IPS-18a (cell line): ENCODE measurements around the gene TACR2.

Experiments used
- H3K27ac ChIP-seq: one replicate; pipeline ENCODE4 v1.5.1; 2013; ENCODE audit warnings: low read length
- H3K27me3 ChIP-seq: one replicate; pipeline ENCODE4 v1.6.1; 2013; ENCODE audit warnings: mild to moderate bottlenecking, low read length; ENCODE audit not compliant: control insufficient read depth, insufficient read depth
- H3K36me3 ChIP-seq: one replicate; pipeline ENCODE4 v1.6.1; 2013; ENCODE audit warnings: low read depth, low read length; ENCODE audit not compliant: control insufficient read depth
- H3K4me1 ChIP-seq: one replicate; pipeline ENCODE4 v1.6.1; 2013; ENCODE audit warnings: low read depth, low read length; ENCODE audit not compliant: control insufficient read depth
- H3K4me3 ChIP-seq: one replicate; pipeline ENCODE4 v1.5.1; 2013; ENCODE audit warnings: low read length
- H3K9ac ChIP-seq: one replicate; pipeline ENCODE4 v1.6.1; 2013; ENCODE audit warnings: mild to moderate bottlenecking, low read length, moderate library complexity
- H3K9me3 ChIP-seq: one replicate; pipeline ENCODE4 v1.6.1; 2013; ENCODE audit warnings: low read depth, low read length; ENCODE audit not compliant: control insufficient read depth

Gene TACR2

GRCh38 chr10:69446650-69447151, 30.0 kb upstream of the TACR2 start:
- no peaks in the 10 kb centered on the region for H3K4me1 ChIP-seq
- no peak overlapping the region for H3K27ac ChIP-seq
- peaks cover 3% of the 10 kb centered on the region for H3K27me3 ChIP-seq
- no peaks in the 10 kb centered on the region for H3K36me3 ChIP-seq
- H3K9ac ChIP-seq, result no peak overlapping the region
- no peaks in the 10 kb centered on the region for H3K9me3 ChIP-seq
- H3K4me3 ChIP-seq, result no peak overlapping the region

GRCh38 chr10:69446229-69446628, 29.5 kb upstream of the TACR2 start:
- H3K4me1 ChIP-seq, result no peaks in the 10 kb centered on the region
- H3K9me3 ChIP-seq, result no peaks in the 10 kb centered on the region
- H3K9ac ChIP-seq, result no peak overlapping the region
- no peaks in the 10 kb centered on the region for H3K27me3 ChIP-seq
- H3K4me3 ChIP-seq, result no peak overlapping the region
- H3K36me3 ChIP-seq, result no peaks in the 10 kb centered on the region
- no peak overlapping the region for H3K27ac ChIP-seq

- Histone ChIP-seq H3K4me3 (no peak overlapping the region), H3K27ac (no peak overlapping the region), H3K27me3 (no peaks in the 10 kb centered on the region), H3K9me3 (no peaks in the 10 kb centered on the region), H3K4me1 (no peaks in the 10 kb centered on the region), H3K9ac (no peak overlapping the region), H3K36me3 (no peaks in the 10 kb centered on the region)
These were observed 28.3 kb upstream of the TACR2 start for GRCh38 chr10:69445041-69445440.

GRCh38 chr10:69443354-69443753, 26.6 kb upstream of the TACR2 start:
- no peak overlapping the region for H3K9ac ChIP-seq
- H3K4me1 ChIP-seq, result no peaks in the 10 kb centered on the region
- no peak overlapping the region for H3K27ac ChIP-seq
- no peaks in the 10 kb centered on the region for H3K9me3 ChIP-seq
- no peak overlapping the region for H3K4me3 ChIP-seq
- no peaks in the 10 kb centered on the region for H3K27me3 ChIP-seq
- H3K36me3 ChIP-seq, result no peaks in the 10 kb centered on the region

GRCh38 chr10:69439813-69440506, 23.2 kb upstream of the TACR2 start:
- H3K27me3 ChIP-seq, result no peaks in the 10 kb centered on the region
- H3K9me3 ChIP-seq, result no peaks in the 10 kb centered on the region
- no peaks in the 10 kb centered on the region for H3K4me1 ChIP-seq
- H3K36me3 ChIP-seq, result no peaks in the 10 kb centered on the region
- no peak overlapping the region for H3K27ac ChIP-seq
- H3K4me3 ChIP-seq, result no peak overlapping the region
- H3K9ac ChIP-seq, result no peak overlapping the region

GRCh38 chr10:69439350-69439739, 22.6 kb upstream of the TACR2 start:
- Histone ChIP-seq H3K4me1 (no peaks in the 10 kb centered on the region), H3K9ac (no peak overlapping the region), H3K4me3 (no peak overlapping the region), H3K27me3 (no peaks in the 10 kb centered on the region), H3K27ac (no peak overlapping the region), H3K36me3 (no peaks in the 10 kb centered on the region), H3K9me3 (no peaks in the 10 kb centered on the region)

GRCh38 chr10:69438536-69439349, 22.0 kb upstream of the TACR2 start:
- Histone ChIP-seq H3K4me1 (no peaks in the 10 kb centered on the region), H3K27me3 (no peaks in the 10 kb centered on the region), H3K27ac (no peak overlapping the region), H3K9me3 (no peaks in the 10 kb centered on the region), H3K36me3 (no peaks in the 10 kb centered on the region), H3K9ac (no peak overlapping the region), H3K4me3 (no peak overlapping the region)

- Histone ChIP-seq H3K36me3 (no peaks in the 10 kb centered on the region), H3K4me3 (no peak overlapping the region), H3K9me3 (no peaks in the 10 kb centered on the region), H3K27me3 (no peaks in the 10 kb centered on the region), H3K4me1 (no peaks in the 10 kb centered on the region), H3K9ac (no peak overlapping the region), H3K27ac (no peak overlapping the region)
These were observed 20.9 kb upstream of the TACR2 start for GRCh38 chr10:69437321-69438259.

- no peaks in the 10 kb centered on the region for H3K36me3 ChIP-seq
- H3K27me3 ChIP-seq, result no peaks in the 10 kb centered on the region
- no peak overlapping the region for H3K9ac ChIP-seq
- H3K4me3 ChIP-seq, result no peak overlapping the region
- no peaks in the 10 kb centered on the region for H3K4me1 ChIP-seq
- no peak overlapping the region for H3K27ac ChIP-seq
- H3K9me3 ChIP-seq, result no peaks in the 10 kb centered on the region
These were observed 19.3 kb upstream of the TACR2 start for GRCh38 chr10:69435966-69436520.

- H3K9me3 ChIP-seq, result no peaks in the 10 kb centered on the region
- H3K4me3 ChIP-seq, result no peak overlapping the region
- no peak overlapping the region for H3K27ac ChIP-seq
- no peaks in the 10 kb centered on the region for H3K4me1 ChIP-seq
- H3K36me3 ChIP-seq, result no peaks in the 10 kb centered on the region
- no peak overlapping the region for H3K9ac ChIP-seq
- no peaks in the 10 kb centered on the region for H3K27me3 ChIP-seq
These were observed 18.2 kb upstream of the TACR2 start for GRCh38 chr10:69434926-69435325.

- no peak overlapping the region for H3K4me3 ChIP-seq
- H3K9me3 ChIP-seq, result no peaks in the 10 kb centered on the region
- no peak overlapping the region for H3K27ac ChIP-seq
- H3K4me1 ChIP-seq, result no peaks in the 10 kb centered on the region
- no peak overlapping the region for H3K9ac ChIP-seq
- no peaks in the 10 kb centered on the region for H3K36me3 ChIP-seq
- H3K27me3 ChIP-seq, result no peaks in the 10 kb centered on the region
These were observed 17.5 kb upstream of the TACR2 start for GRCh38 chr10:69434169-69434568.
